GM12801 (cell line): ENCODE measurements around the gene STK10.

Experiments used
- TF ChIP-seq, protein P1 (sequence below): IDR thresholded peaks from one replicate; pipeline ENCODE4 v1.5.1; 2011; ENCODE audit warnings: control low read depth; ENCODE audit not compliant: insufficient read length; ENCODE audit errors: extremely low read depth

Gene STK10

DNA sequence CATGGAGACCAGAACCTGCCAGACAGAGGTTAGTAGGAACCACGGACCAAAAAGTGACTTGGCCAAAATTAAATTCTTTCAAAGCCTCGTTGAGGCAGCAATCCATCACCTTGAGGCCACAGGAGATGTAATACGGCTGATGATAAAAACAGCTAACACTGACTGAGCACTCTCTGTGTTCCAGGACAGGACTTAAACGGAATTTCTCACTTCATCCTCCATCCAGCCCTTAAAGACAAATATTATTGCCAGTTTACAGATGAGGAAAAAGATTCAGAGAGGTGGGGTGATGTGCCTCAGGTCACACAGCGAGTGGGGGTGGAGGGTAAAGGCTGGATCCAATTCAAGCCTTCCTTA, 25.1 kb downstream of the STK10 start:
- TF ChIP-seq, protein P1, sequence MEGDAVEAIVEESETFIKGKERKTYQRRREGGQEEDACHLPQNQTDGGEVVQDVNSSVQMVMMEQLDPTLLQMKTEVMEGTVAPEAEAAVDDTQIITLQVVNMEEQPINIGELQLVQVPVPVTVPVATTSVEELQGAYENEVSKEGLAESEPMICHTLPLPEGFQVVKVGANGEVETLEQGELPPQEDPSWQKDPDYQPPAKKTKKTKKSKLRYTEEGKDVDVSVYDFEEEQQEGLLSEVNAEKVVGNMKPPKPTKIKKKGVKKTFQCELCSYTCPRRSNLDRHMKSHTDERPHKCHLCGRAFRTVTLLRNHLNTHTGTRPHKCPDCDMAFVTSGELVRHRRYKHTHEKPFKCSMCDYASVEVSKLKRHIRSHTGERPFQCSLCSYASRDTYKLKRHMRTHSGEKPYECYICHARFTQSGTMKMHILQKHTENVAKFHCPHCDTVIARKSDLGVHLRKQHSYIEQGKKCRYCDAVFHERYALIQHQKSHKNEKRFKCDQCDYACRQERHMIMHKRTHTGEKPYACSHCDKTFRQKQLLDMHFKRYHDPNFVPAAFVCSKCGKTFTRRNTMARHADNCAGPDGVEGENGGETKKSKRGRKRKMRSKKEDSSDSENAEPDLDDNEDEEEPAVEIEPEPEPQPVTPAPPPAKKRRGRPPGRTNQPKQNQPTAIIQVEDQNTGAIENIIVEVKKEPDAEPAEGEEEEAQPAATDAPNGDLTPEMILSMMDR = no peak

DNA sequence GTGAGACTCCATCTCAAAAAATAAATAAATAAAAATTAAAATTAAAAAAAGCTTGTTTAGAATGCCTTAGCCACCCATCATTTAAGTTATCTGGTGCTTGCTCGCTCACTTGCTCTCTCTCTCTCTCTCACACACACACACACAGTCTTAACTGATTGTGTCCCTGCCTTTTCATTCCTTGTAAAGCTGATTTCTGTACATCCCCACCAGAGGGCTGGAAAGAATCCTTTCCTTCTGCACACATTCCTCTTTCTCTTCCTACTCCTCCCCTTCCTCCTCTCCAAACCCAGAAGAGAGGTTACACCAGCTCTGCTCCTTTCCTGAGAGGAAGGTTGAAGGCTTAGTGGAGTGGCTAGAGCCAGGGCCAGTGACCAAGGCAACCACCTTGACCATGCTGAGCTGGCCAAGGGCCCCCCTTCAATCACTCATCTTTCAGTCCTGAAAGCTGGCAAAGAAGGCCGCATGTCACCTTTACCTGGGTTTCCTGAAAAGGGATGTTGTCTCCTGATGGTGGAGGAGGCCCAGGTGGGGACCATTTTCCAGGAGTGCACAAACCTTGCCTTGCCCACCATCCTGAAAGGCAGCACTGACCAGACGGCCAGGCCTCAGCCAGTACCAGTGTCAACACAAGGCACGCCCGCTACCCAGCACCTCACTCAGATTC, 25.6 kb downstream of the STK10 start:
- TF ChIP-seq, protein P1 = no peak

DNA sequence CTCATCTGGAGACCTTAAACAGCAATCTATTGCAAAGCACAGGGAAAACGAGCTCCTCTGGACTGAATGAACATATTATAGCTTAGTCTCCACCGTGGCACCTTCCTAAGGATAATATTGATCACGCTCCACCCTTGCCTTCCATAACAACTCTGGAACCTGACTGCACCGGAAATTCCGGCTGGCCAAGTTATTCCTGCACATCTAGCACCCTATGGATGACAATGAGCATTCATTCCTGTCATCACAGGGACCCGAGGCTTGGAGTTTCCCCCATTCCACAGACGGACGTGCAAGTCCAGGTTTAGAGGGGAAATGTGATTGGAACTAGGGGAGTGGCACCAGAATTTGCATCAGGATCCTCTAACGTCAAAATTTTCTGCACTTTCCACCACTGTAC, 27.5 kb downstream of the STK10 start:
- TF ChIP-seq, protein P1 = no peak

DNA sequence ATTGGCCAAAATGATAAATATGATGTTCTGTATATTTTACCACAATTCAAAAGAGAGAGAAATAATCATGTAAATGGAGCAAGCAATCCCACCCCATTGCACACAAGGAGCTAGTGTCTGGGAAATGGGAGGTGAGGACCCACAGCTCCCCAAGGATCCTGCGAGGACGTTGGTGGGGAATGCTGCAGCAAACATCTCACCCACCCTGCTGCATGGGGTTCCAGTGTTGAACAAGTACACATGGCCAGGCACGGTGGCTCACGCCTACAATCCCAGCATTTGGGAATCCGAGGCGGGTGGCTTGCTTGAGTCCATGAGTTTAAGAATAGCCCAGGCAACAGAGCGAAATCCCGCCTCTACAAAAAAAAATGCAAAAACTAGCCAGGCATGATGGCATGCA, 29.0 kb downstream of the STK10 start:
- TF ChIP-seq, protein P1 = no peak

DNA sequence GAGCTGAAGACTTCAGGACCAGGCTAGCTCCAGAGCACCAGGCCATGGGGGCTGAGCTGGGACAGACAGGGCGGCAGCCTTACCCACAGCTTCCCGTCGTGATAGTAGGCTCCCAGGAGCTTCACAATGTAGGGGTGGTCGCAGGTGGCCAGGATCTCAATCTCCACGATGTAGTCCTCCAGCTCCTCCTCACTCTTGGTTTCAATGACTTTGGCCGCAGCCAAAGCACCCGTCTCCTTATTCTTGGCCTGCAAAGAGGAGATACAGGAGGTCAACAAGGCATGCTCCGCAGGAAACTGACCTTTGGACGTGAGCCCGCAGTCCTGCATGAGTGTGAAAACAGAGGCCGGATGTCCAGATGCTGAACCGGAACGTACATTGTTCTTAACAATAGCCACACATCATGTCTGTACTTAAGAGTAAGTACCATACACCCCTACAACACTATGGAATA, 31.5 kb downstream of the STK10 start:
- TF ChIP-seq, protein P1 = no peak

DNA sequence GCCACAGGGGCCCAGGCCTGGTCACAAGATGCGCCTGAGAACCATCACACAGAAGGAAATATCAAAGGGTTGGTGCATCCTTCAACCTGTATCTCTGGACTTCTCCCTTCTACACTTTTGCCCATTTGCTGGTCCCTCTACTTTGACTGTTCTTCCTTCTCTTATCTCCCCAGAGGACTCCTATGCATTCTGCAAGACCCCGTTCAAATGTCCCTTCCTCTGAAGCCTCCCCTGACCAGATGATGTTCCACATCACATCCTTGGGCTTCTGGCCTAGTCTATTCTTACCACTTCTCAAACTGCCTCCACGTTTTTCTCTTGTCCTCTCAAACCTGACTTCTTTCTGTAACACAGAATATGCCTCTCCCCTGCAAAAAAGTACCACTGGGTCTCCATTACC, 34.3 kb downstream of the STK10 start:
- TF ChIP-seq, protein P1 = no peak

DNA sequence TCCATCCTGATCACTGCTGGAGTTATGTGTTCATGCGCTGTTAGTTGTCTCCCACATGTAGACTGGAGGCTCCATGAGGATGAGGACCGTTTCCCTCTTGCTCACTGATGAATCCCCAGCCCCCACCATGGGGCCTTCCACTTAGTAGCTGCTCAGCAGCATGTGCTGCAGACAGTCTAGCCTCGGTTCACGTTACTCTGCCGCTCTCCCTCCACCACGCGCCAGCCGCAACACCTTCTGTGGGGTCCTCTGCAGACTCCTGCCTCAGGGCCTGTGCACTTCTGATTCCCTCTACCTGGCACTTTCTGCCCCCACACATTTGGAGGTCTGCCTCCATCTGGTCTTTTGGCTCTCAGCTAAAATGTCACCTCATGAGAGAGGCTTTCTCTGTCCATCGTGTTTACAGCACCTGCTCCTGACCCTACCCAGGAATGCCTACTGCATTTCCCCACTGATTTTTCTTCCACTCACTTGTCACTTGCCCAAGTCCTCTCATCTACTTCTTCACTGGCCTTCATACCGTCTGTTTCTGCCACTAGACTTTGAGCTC, 36.3 kb downstream of the STK10 start:
- TF ChIP-seq, protein P1 = no peak
